ENCODE measurements around the gene SCYL2.
"Not testable (repeated sequence)": the region's sequence is repeated elsewhere in the genome, so short reads cannot be mapped to it uniquely, and the experiment has no call there.

Gene SCYL2

DNA sequence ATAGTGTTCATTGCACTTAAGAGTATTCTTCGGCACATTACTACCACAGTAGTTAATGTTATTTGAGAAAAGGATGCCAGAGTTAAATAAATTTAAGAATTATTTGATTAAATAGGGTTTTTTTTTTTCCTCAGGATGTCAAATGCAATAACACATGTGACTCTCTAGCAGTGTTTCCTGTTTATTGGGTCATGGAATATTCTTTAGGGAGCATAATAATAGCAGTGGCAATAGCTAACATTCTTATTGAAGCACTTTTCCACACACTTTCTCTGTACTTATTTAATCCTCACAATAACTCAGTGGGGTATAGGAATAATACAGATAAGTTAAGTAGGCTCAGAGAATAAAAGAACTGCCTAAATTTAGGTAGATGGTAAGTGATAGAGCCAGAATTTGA, 44.3 kb downstream of the SCYL2 start:
- Histone ChIP-seq H3K4me3 (no peak overlapping the region), H3K4me2 (no peak overlapping the region), H3K9me3 (peaks cover 13% of the 10 kb centered on the region), H4K20me1 (no peaks in the 10 kb centered on the region), H3K9ac (no peak overlapping the region), H3K4me1 (no peaks in the 10 kb centered on the region), H3K27me3 (no peaks in the 10 kb centered on the region), H3K36me3 (peaks cover 53% of the 10 kb centered on the region), H3K27ac (no peak overlapping the region)
- TF ChIP-seq Cebpa-rat (IDR thresholded peaks at IDR 0.05) = no peak

DNA sequence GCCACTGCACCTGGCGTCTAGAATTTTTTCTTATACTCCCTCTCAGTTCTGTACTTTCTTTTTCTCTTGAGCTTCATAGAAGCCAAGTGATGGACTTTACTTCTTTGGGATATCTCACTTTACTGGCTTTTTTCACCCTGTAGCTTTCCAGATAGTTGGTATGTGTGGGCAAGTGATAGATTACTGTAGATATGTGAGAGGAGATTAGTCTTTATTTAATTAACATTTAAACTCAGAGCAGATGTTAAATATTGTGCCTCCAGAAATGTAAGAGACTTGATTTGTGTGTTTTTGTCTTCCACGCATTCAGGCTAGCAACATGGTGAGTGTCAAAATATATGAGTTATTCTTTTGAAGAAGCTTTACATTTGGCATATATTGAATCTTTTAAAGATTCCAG, 50.4 kb downstream of the SCYL2 start:
- H3K36me3 ChIP-seq = peaks cover 66% of the 10 kb centered on the region
- no peak overlapping the region for H3K9ac ChIP-seq
- no peaks in the 10 kb centered on the region for H3K27me3 ChIP-seq
- no peak overlapping the region for H3K4me2 ChIP-seq
- no peaks in the 10 kb centered on the region for H3K9me3 ChIP-seq
- H3K27ac ChIP-seq = no peak overlapping the region
- no peaks in the 10 kb centered on the region for H4K20me1 ChIP-seq
- no peak overlapping the region for H3K4me3 ChIP-seq
- no peak for TF ChIP-seq Cebpa-rat (IDR thresholded peaks at IDR 0.05)
- no peaks in the 10 kb centered on the region for H3K4me1 ChIP-seq

DNA sequence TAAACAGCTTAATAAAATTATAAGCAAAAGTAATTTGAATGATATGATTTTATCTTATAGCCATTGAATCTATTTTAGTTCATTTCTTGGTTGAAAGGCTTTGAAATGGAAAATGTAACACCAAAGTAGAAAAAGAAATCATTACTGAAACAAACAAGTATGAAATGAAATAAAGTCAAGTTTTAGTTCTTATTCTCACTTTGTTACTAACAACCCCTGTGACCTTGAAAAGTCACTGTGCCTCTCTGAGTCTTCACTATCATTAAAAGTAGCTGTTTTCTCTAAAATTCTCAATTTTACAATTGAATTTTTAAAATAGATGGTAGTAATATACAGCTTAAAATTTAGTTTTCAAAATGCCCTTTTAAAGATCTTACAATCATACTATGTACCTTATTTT, 57.5 kb downstream of the SCYL2 start:
- H3K36me3 ChIP-seq = peaks cover 46% of the 10 kb centered on the region

DNA sequence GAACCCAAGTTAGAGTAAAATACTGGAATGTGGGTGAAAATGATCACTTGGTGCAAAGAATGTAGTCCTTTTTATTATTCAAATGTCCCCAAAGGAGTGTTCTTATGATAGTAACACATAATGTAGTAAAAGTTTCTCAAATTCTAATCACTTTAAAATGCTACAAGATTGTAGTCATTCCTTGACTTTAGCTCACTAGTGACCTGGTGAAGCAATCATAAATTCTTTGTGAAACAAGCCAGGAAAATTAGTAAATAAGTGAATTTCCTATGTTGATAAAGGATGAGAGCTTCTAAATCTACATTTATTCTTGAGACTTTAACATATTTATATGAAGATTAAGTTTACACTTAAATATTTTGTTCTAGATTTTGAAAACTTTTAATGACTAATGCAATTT, 59.2 kb downstream of the SCYL2 start:
- H3K9me3 ChIP-seq = no peaks in the 10 kb centered on the region
- H3K36me3 ChIP-seq = peaks cover 49% of the 10 kb centered on the region
- H3K27ac ChIP-seq = no peak overlapping the region
- H3K4me1 ChIP-seq = no peaks in the 10 kb centered on the region
- H3K27me3 ChIP-seq = no peaks in the 10 kb centered on the region
- H3K4me2 ChIP-seq = no peak overlapping the region
- H3K9ac ChIP-seq = no peak overlapping the region
- H3K4me3 ChIP-seq = no peak overlapping the region
- H4K20me1 ChIP-seq = no peaks in the 10 kb centered on the region
- no peak for TF ChIP-seq Cebpa-rat (IDR thresholded peaks at IDR 0.05)

More for the DNA sequence above, 57.5 kb downstream of the SCYL2 start:
- Histone ChIP-seq H3K9me3 (no peaks in the 10 kb centered on the region), H3K27ac (no peak overlapping the region), H3K27me3 (no peaks in the 10 kb centered on the region), H4K20me1 (no peaks in the 10 kb centered on the region), H3K4me2 (no peak overlapping the region), H3K4me3 (no peak overlapping the region), H3K9ac (no peak overlapping the region), H3K4me1 (no peaks in the 10 kb centered on the region)
- no peak for TF ChIP-seq Cebpa-rat (IDR thresholded peaks at IDR 0.05)

DNA sequence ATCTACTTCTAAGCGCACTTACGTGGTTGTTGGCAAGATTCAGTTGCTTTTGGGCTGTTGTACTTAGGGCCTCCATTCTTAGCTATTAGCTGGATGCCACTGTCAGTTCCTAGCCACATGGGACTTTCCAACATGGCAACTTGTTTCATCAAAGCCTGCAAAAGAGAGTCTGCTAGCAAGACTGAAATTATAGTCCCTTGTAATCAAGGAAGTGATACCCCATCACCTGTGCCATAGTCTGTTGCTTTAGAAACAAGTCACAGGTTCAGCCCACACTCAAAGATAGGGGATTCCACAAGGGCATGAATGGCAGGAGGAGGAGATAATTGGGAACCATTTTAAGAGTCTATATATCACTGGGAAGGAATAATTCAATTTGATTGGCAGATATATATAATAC, 62.8 kb downstream of the SCYL2 start:
- H3K4me2 ChIP-seq = no peak overlapping the region
- H4K20me1 ChIP-seq = no peaks in the 10 kb centered on the region
- no peaks in the 10 kb centered on the region for H3K27me3 ChIP-seq
- peaks cover 56% of the 10 kb centered on the region for H3K36me3 ChIP-seq
- H3K4me3 ChIP-seq = no peak overlapping the region
- TF ChIP-seq Cebpa-rat (IDR thresholded peaks at IDR 0.05) = no peak
- H3K4me1 ChIP-seq = no peaks in the 10 kb centered on the region
- H3K27ac ChIP-seq = no peak overlapping the region
- no peaks in the 10 kb centered on the region for H3K9me3 ChIP-seq
- H3K9ac ChIP-seq = no peak overlapping the region

DNA sequence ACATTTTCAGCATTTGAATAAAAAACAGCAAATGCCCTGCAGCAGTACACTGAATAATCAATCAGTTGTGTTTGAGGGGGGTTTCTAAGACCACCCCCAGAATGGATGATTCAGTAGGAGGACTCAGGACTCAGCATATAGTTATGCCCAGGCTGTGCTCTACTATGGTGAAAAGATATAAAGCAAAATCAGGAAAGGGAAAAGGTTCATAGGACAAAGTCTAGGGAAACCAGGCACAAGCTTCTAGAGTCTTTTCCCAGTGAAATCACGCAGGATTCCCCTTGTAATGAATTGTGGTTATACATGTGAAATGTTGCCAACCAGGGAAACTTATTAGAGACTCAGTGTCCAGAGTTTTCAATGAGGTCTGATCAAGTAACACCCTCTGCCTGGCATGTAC, 64.9 kb downstream of the SCYL2 start:
- no peak overlapping the region for H3K4me2 ChIP-seq
- no peak overlapping the region for H3K9ac ChIP-seq
- TF ChIP-seq Cebpa-rat (IDR thresholded peaks at IDR 0.05) = no peak
- no peaks in the 10 kb centered on the region for H4K20me1 ChIP-seq
- no peak overlapping the region for H3K27ac ChIP-seq
- H3K4me3 ChIP-seq = no peak overlapping the region
- H3K4me1 ChIP-seq = no peaks in the 10 kb centered on the region
- H3K27me3 ChIP-seq = no peaks in the 10 kb centered on the region
- peaks cover 65% of the 10 kb centered on the region for H3K36me3 ChIP-seq
- no peaks in the 10 kb centered on the region for H3K9me3 ChIP-seq

DNA sequence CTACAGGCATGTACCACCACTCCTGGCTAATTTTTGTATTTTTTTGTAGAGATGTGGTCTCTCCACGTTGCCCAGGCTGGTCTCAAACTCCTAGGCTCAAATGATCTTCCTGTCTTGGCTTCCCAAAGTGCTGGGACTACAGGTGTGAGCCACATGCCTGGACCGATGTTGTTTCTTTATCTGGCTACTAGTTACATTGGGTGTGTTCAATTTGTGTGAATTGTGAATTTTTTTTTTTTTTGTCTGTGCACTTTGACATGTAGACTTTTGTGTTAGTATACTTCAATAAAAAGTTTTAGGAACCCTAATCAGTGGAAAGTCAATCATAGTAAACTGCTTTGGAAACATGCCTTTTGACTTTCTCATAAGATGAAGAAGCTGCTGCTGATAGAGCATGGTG, 65.9 kb downstream of the SCYL2 start:
- Histone ChIP-seq H3K27me3 (no peaks in the 10 kb centered on the region), H3K9me3 (no peaks in the 10 kb centered on the region), H3K4me3 (no peak overlapping the region), H3K4me2 (no peak overlapping the region), H4K20me1 (no peaks in the 10 kb centered on the region), H3K27ac (no peak overlapping the region), H3K9ac (no peak overlapping the region), H3K4me1 (no peaks in the 10 kb centered on the region), H3K36me3 (peaks cover 69% of the 10 kb centered on the region)
- TF ChIP-seq Cebpa-rat (IDR thresholded peaks at IDR 0.05) = no peak

DNA sequence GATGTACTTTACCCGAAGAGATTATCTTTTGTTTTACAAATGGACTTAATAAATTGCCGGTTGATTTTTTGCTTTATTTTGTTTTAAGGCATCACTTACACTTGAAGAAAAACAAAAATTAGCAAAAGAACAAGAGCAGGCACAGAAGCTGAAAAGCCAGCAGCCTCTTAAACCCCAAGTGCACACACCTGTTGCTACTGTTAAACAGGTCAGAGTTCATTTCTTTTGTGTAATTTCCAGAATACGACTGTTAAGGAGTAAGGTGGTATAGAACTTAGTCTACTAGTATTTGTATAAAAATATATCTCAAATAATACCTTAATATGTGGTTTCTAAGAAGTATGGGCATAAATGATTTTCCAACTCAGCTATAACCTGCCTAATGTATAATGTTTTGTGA, 70.3 kb downstream of the SCYL2 start:
- Histone ChIP-seq H3K4me3 (no peak overlapping the region), H3K36me3 (peaks cover 45% of the 10 kb centered on the region), H4K20me1 (no peaks in the 10 kb centered on the region), H3K27me3 (no peaks in the 10 kb centered on the region), H3K27ac (no peak overlapping the region), H3K9me3 (no peaks in the 10 kb centered on the region), H3K4me1 (no peaks in the 10 kb centered on the region), H3K9ac (no peak overlapping the region), H3K4me2 (no peak overlapping the region)
- TF ChIP-seq Cebpa-rat (IDR thresholded peaks at IDR 0.05) = no peak

DNA sequence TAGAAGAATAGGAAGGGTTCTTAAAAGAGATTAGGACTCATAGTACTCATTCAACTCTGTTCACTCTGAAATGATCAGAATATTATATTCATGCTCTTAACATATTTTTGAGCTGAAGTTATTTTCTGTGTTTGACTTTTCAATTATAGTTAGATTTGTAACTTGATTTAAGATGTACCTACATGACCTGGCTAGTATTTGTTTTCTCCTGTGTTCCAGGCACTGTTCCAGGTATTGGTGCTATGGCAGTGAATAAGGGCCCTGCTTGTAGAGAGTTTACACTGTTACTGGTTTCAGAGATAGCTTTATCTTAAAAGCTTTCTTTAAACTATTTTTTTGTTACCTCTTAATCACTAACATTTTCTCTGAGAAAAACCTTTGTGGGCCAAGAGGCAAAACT, 70.8 kb downstream of the SCYL2 start:
- H3K36me3 ChIP-seq = peaks cover 40% of the 10 kb centered on the region

DNA sequence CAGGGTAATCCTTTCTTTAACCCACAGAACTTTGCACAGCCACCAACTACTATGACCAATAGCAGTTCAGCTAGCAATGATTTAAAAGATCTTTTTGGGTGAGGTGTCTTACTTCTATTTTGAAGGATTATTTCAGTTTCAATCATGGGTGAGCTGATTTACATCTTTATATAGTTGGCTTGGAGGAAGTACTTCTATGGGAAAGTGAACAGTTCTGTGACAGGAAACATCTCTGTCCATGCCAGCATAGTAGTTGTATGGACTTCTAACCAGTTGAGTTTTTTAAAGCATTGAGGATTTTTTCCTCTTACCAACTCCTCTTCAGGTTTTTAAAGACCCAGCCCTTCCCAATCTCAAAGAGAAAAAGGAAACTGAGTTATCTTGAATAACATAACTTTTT, 72.1 kb downstream of the SCYL2 start:
- H3K27me3 ChIP-seq = no peaks in the 10 kb centered on the region
- no peak overlapping the region for H3K4me3 ChIP-seq
- no peak overlapping the region for H3K27ac ChIP-seq
- no peak overlapping the region for H3K9ac ChIP-seq
- H3K4me2 ChIP-seq = no peak overlapping the region
- no peaks in the 10 kb centered on the region for H3K4me1 ChIP-seq
- no peaks in the 10 kb centered on the region for H3K9me3 ChIP-seq
- no peak for TF ChIP-seq Cebpa-rat (IDR thresholded peaks at IDR 0.05)
- H4K20me1 ChIP-seq = no peaks in the 10 kb centered on the region
- H3K36me3 ChIP-seq = peaks cover 36% of the 10 kb centered on the region

More for the DNA sequence above, 70.8 kb downstream of the SCYL2 start:
- H3K4me3 ChIP-seq = no peak overlapping the region
- H3K9me3 ChIP-seq = no peaks in the 10 kb centered on the region
- H3K4me2 ChIP-seq = no peak overlapping the region
- no peaks in the 10 kb centered on the region for H4K20me1 ChIP-seq
- no peak overlapping the region for H3K27ac ChIP-seq
- no peak for TF ChIP-seq Cebpa-rat (IDR thresholded peaks at IDR 0.05)
- no peak overlapping the region for H3K9ac ChIP-seq
- H3K27me3 ChIP-seq = no peaks in the 10 kb centered on the region
- H3K4me1 ChIP-seq = no peaks in the 10 kb centered on the region

DNA sequence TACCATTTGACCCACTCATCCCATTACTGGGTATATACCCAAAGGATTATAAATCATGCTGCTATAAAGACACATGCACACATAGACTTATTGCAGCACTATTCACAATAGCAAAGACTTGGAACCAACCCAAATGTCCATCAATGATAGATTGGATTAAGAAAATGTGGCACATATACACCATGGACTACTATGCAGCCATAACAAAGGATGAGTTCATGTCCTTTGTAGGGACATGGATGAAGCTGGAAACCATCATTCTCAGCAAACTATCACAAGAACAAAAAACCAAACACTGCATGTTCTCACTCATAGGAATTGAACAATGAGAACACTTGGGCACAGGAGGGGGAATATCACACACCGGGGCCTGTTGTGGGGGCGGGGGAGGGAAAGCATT, 75.9 kb downstream of the SCYL2 start:
- not testable (repeated sequence) for H4K20me1 ChIP-seq, H3K9me3 ChIP-seq, H3K4me2 ChIP-seq, H3K27ac ChIP-seq, H3K4me3 ChIP-seq, H3K9ac ChIP-seq, H3K4me1 ChIP-seq, H3K27me3 ChIP-seq
- peaks cover 11% of the 10 kb centered on the region for H3K36me3 ChIP-seq

DNA sequence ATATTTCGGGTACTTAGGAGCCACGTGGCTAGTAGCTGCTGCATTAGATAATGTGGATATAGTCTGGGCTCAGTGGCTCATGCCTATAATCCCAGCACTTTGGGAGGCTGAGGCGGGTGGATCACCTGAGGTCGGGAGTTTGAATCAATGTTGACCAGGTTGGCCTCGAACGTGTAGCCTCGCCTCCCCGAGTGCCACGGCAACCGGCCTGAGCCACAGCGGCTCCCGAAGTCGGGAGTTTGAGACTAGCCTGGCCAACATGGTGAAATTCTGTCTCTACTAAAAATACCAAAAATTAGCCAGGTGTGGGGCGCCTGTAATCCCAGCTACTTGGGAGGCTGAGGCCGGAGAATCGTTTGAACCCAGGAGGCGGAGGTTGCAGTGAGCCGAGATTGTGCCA, 77.4 kb downstream of the SCYL2 start:
- H3K27ac ChIP-seq, H3K36me3 ChIP-seq, H4K20me1 ChIP-seq, H3K9ac ChIP-seq, H3K9me3 ChIP-seq, H3K4me3 ChIP-seq, H3K4me2 ChIP-seq, H3K4me1 ChIP-seq, H3K27me3 ChIP-seq: not testable (repeated sequence)

All from BLaER1 (cell line).